ENCODE data around the gene HMGCR. TPM values are rescaled to one million over a fixed set of nuclear protein-coding genes. Genes with fewer than 3 reads are reported as not detected.

Gene HMGCR
- total and polyA plus RNA-seq, 12 donors, result 1.9 to 16.3 (median 11.0) TPM

DNA sequence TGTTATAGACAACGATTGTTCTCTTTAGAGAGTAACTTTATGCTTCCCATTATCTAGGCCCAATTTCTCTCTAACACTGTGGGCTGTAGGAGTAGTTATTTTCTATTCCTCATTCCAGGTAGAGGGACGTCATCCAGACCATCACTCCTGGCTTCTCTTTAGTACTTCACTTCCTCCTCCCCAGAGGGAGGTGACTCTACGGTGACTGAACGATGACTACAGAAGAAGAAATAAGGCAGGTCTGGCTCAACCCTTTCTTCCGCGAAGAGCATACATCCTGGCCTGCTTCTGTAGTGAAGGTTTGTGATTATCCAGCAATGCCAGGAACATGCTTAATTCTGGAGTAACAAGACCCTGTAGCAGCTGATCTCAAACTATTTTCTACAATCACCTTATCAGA lies 50.8 kb downstream of the HMGCR start:
- Histone ChIP-seq H3K36me3 (peaks cover 0 to 99% (median 22%) of the 10 kb centered on the region in 9 donors), H3K4me3 (no peak overlapping the region), H3K4me1 (no peaks in the 10 kb centered on the region), H3K27me3 (no peaks in the 10 kb centered on the region), H3K27ac (no peak overlapping the region), H3K9me3 (no peaks in the 10 kb centered on the region)
- 87 to 96% methylated on average over 6 of the region's 6 CpGs for WGBS, 2 donors
- TF ChIP-seq, protein P1, sequence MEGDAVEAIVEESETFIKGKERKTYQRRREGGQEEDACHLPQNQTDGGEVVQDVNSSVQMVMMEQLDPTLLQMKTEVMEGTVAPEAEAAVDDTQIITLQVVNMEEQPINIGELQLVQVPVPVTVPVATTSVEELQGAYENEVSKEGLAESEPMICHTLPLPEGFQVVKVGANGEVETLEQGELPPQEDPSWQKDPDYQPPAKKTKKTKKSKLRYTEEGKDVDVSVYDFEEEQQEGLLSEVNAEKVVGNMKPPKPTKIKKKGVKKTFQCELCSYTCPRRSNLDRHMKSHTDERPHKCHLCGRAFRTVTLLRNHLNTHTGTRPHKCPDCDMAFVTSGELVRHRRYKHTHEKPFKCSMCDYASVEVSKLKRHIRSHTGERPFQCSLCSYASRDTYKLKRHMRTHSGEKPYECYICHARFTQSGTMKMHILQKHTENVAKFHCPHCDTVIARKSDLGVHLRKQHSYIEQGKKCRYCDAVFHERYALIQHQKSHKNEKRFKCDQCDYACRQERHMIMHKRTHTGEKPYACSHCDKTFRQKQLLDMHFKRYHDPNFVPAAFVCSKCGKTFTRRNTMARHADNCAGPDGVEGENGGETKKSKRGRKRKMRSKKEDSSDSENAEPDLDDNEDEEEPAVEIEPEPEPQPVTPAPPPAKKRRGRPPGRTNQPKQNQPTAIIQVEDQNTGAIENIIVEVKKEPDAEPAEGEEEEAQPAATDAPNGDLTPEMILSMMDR (IDR thresholded peaks at IDR 0.05), result no peak
- no peak for ATAC-seq
- no peak for DNase-seq
- intact Hi-C loops (cut with DNase I), result loop anchor here in 1 of 10 donors (10.0 kb wide), 1 partner anchor 613 kb away; no protein-coding TSS in a partner anchor

- no peak overlapping the region for H3K4me3 ChIP-seq
- H3K27me3 ChIP-seq, result no peaks in the 10 kb centered on the region
- intact Hi-C loops (cut with DNase I), result loop anchor here in 1 of 10 donors (10.0 kb wide), 1 partner anchor 615 kb away; no protein-coding TSS in a partner anchor
- no peak overlapping the region for H3K27ac ChIP-seq
- TF ChIP-seq, protein P1 (IDR thresholded peaks at IDR 0.05), result no peak
- H3K9me3 ChIP-seq, result no peaks in the 10 kb centered on the region
- H3K4me1 ChIP-seq, result no peaks in the 10 kb centered on the region
- ATAC-seq (no peak), DNase-seq (no peak)
- WGBS, 2 donors, result 98 to 100% methylated on average over 2 of the region's 2 CpGs
- H3K36me3 ChIP-seq, result peaks cover 0 to 94% (median 14%) of the 10 kb centered on the region in 9 donors
Measured at GRCh38 chr5:75389430-75389829, 52.4 kb downstream of the HMGCR start.

- Histone ChIP-seq H3K4me3 (no peak overlapping the region), H3K27ac (no peak overlapping the region), H3K9me3 (no peaks in the 10 kb centered on the region), H3K4me1 (no peaks in the 10 kb centered on the region), H3K36me3 (peaks cover 0 to 88% (median 3%) of the 10 kb centered on the region in 9 donors), H3K27me3 (no peaks in the 10 kb centered on the region)
- intact Hi-C loops (cut with DNase I), result no loop called here
- ATAC-seq (no peak), DNase-seq (no peak)
- TF ChIP-seq, protein P1 (IDR thresholded peaks at IDR 0.05), result no peak
- WGBS, 2 donors, result 94 to 97% methylated on average over 3 of the region's 3 CpGs
Measured at GRCh38 chr5:75395277-75395676, 58.3 kb downstream of the HMGCR start.

DNA sequence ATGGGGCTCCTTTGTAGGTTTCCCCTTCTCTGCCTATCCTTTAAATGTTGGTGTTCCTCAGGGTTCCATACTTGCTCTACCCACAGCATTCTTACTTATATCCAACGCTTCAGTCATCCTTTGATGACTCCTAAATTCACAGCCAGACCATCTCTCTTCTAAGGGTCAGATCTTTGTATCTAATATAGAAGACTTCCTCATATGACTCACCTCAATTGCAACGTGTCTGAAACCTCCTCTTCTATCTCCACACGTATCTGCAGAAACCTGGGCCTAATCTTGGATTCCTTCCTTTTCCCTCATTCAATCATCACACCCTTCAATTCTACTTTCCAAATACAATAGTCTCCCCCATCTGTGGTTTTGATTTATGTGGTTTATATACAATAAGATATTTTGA lies 68.3 kb downstream of the HMGCR start:
- no peaks in the 10 kb centered on the region for H3K9me3 ChIP-seq
- intact Hi-C loops (cut with DNase I), result no loop called here
- H3K27me3 ChIP-seq, result no peaks in the 10 kb centered on the region
- DNase-seq (no peak), ATAC-seq (no peak)
- no peaks in the 10 kb centered on the region for H3K4me1 ChIP-seq
- 84 to 85% methylated on average over 3 of the region's 3 CpGs for WGBS, 2 donors
- peaks cover 0 to 82% (median 5%) of the 10 kb centered on the region in 9 donors for H3K36me3 ChIP-seq
- H3K4me3 ChIP-seq, result no peak overlapping the region
- H3K27ac ChIP-seq, result no peak overlapping the region
- TF ChIP-seq, protein P1 (IDR thresholded peaks at IDR 0.05), result no peak

Other genes starting within 250 kb of the HMGCR start
- gene ANKRD31, start 100.3 kb upstream of the HMGCR start, total RNA-seq, result under 1 TPM in 7 of 10 donors, not detected in 3; 0.05 to 0.18 (median 0.11) TPM
- under 1 TPM; under 0.01 to 0.07 TPM for gene ANKRD31, start 100.3 kb upstream of the HMGCR start, polyA plus RNA-seq
- gene CERT1, start 174.4 kb downstream of the HMGCR start, total RNA-seq, result 10 to 100 TPM; 23.1 to 47.6 (median 37.9) TPM
- gene CERT1, start 174.4 kb downstream of the HMGCR start, polyA plus RNA-seq, result 1 to 10 TPM; 6.3 to 8.5 TPM
- gene POLK, start 174.7 kb downstream of the HMGCR start, total RNA-seq, result 10 to 100 TPM; 18.4 to 27.2 (median 23.8) TPM
- 1 to 10 TPM; 4.0 to 6.6 TPM for gene POLK, start 174.7 kb downstream of the HMGCR start, polyA plus RNA-seq

All from heart right ventricle (tissue), 16 donors.